ENCODE measurements around the gene BPIFB3.

The BPIFB3 gene, protein sequence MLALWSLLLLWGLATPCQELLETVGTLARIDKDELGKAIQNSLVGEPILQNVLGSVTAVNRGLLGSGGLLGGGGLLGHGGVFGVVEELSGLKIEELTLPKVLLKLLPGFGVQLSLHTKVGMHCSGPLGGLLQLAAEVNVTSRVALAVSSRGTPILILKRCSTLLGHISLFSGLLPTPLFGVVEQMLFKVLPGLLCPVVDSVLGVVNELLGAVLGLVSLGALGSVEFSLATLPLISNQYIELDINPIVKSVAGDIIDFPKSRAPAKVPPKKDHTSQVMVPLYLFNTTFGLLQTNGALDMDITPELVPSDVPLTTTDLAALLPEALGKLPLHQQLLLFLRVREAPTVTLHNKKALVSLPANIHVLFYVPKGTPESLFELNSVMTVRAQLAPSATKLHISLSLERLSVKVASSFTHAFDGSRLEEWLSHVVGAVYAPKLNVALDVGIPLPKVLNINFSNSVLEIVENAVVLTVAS

DNA sequence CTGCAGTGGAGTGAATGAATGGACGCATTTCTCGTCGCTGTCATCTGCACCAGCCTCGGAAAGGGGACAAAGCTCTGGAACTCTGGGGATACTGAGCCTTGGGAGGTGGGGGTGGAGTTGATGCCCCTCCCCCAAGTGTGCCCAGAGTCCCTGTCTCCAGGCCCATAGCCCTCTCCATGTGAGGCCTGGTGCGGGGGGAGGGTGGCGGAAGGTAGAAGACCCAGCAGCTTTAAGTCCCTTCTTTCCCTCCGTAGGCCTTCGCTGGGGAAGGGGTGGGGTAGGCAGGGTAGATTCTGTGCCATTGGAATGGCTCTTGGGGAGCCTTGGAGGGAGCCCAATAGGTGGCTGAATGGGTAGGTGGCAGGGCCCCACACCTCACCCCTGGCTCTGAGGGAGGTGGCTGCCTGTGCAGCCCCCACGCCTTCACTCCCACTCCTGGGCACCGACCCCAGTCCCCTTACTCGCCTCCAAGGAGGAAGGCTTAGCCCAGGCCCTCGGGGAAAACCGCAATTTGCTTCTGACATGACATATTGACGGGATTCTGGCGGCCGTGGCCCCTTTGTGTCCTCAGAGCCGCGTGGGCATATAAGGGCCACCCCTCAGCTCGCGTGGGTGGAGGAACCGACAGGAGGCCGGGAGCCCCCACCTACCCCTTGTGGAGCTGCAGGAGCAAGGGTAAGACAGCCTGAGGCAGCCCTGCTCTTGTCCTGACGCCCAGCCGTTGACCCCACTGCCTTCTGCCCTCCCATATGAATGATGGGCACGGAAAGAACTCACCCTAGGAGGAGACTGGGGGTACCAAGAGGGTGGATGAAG lies at the start of gene BPIFB3:
Gene BPIFB3, plus strand, starts transcription at position 613 of the 816 bp plus-strand sequence. CDS start 1,533 bp downstream, outside the sequence.
- DNase-seq = no peak

DNA sequence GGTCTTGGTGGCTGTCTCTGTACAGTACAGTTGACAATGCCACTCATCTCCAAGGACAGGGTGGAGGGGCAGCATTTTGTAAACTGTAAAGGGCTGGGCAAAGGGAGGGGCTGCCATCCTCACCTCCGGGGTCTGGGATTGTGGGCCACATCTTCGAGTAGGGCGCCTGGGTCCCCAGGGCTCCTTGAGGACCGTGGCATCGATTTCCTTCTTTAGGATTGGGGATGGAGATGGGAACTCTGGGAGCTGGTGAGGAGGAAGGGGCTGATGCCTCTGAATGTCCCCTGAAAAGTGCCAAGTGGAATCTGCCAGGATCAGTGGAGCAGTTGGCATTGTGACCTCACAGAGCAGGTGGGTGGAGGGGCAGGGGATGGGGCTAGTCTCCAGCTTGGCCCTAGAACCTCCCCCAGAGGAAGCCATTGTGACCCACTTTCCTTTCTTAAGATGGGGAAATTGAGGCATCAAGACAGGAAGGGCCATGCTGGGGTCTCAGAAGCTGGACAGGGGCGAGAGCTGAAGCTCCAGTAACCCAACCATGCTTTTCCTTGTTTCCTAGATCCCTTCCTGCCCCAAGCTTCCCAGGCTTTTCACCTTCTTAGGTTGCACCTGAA lies 49.5 kb upstream of the BPIFB3 start, which contains the start of gene SUN5:
Gene SUN5, minus strand, starts transcription at position 293 of the 611 bp plus-strand sequence. Its CDS starts 93 bp downstream, at position 200.
- no peak for DNase-seq

DNA sequence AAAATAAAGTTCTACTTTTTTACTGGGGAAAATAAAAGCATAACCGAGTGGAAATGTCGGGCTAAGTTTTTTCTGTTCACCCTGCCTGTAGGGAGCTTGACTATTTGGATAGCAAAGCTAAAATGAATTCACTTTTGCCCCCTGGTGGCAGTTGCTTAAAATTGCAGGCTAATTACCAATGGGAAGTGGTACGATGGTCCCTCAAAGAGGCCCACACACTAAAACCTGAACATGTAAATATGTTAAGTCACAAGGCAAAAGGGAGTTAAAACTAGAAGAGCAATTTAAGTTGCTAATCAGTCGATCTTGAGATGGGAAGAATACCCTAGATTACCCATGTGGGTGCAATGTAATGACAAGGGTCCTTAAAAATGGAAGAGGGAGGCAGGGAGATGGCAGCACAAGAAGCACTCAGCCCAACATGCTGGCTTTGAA lies 48.6 kb upstream of the BPIFB3 start:
- peak; percentile 7 for DNase-seq

DNA sequence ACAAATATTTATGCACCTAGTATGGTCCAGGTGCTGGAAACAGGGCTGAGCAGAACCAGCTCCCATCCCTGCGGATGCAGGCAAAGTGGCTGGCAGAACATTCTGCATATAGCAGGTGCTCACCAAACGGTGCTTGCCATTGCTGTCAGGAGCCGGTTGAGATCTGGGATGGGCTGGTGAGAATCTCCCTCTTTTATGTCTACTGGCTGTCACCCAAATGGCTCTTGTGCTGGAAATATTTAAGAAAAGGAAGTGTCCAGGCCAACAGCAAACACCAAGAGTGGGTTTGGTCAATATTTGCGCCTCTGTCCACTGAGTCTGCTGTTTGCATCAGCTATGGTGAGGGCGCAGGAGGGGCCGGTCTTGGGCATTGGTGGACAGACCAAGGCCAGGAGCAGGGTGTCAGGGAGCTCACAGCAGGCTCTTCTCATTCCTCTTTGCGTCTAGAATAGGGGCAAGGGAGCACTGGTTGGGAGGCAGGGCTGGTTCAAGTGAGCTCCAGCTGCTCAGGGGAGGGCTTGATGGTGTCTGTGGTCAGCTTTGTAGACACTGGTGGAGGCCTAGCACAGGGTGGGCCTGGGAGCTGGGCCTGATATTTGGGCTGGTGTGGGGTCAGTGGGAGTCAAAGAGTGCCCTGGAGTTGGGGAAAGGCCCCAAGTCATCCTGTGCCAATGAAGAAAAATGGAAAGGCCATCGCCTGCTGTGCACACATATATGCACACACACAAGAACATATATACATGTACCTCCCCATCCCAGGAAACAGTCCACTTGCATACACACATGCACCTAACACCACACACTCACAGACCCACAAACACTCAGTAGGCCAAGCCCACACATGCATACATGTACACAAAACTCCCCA lies 47.6 kb upstream of the BPIFB3 start:
- DNase-seq = no peak

DNA sequence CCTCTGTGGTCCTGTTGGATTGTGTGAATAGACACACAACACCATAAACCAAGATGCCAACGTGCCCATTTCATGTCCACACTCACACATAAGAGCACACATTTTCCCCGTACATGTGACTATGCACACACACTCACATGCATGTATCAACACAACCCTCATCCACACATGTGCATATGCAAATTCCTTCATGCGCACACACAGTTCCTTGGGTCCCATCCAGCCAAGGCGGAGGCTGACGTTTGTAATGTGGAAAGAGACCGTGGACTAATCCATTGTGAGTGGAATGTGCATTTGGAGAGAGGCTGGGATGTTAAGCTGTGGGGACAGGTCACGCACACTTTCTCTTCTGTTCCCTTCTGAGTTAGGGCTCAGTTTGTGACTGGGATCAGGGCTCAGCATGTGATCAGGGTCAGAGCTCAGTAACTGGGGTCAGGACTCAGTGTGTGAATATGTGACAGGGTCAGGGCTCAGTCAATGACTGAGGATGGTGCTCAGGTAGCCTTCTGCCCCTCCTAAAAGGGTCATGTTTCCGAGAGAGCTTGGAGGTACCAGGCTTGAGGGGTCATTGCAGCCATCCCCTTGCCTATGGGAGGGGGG lies 46.8 kb upstream of the BPIFB3 start:
- DNase-seq = no peak

DNA sequence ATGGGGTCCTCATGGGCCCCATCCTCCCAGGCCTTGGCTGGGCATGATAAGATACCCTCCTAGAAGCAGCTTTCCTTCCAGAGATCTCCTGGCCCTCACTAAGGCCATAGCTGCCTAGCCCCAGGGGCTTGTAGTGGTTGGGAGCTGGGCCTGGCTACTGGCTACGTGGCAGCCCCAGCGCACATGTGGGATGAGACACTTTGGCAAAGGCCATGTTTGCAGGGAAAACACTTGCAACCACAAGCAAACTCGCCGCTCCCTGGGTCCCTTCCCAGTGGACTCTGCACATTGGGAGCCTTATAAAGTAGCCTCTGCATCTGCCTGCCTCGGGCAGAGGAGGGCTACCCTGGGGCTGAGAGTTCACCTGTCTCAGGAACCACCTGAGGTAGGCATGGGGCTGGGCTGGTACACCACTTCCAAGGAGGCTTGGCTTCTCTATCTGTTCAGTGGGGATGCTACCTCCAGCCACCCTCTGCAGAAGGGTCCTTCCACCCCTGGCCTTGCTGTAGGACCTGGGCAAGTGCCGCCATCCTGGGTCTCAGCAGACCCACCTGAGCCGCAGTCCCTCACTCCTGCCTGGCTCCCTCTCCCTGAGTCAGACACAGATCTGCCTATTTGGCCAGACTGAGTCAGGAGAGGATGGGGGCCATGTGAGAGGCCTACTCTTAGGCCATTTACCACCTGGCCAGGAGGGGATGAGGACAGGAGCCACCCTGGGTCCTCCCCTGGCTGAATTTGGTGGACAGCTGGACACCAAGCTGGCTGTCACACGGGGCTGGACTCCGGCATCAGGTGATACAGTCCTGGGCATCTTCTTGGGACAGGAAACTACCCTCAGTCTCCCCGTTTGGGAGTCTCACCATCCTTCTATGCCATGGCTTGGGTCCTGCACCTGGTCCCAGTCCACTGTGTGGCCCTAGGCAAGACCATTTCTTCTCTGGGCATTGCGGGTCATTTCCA lies 46.0 kb upstream of the BPIFB3 start, which contains the start of gene BPIFB2:
Gene BPIFB2, plus strand, starts transcription at position 329 of the 960 bp plus-strand sequence. CDS start 871 bp downstream, outside the sequence.
- no peak for DNase-seq

DNA sequence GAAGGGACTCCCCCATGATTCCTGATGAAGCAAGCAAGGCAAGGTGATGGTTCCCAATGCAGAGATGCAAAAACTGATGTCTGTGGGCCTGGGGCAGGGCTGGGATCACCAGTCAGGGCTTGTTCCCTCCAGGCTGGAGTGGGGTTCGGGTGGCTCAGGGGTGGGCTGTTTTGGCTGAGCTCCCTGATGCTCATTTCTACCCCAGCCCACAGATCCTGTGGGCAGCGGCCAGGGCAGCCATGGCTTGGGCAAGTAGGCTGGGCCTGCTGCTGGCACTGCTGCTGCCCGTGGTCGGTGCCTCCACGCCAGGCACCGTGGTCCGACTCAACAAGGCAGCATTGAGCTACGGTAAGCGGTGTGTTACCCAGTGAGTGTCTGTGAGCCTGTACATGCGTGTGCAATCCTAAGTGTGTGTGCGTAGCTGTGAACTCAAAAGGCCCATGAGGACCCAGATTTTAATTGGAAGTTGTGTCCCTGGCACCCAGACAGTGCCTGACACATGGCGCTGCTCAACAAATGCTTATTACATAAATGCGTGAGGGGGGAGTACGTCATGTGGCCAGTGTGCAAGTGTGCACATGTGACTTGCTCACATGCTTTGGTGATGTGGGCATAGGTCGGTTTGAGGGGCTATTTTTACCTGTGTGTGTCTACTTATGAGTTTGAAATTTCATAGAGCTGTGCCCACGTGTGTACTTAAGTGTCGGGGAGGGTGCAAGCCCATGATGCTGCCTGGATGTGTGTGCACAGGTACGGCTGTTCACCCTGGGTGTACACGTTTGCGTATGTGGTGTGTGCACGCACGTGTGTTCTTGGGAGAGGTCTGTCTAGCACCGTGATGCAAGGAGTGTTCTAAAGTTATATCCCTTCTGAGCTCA lies 45.1 kb upstream of the BPIFB3 start:
- no peak for DNase-seq

DNA sequence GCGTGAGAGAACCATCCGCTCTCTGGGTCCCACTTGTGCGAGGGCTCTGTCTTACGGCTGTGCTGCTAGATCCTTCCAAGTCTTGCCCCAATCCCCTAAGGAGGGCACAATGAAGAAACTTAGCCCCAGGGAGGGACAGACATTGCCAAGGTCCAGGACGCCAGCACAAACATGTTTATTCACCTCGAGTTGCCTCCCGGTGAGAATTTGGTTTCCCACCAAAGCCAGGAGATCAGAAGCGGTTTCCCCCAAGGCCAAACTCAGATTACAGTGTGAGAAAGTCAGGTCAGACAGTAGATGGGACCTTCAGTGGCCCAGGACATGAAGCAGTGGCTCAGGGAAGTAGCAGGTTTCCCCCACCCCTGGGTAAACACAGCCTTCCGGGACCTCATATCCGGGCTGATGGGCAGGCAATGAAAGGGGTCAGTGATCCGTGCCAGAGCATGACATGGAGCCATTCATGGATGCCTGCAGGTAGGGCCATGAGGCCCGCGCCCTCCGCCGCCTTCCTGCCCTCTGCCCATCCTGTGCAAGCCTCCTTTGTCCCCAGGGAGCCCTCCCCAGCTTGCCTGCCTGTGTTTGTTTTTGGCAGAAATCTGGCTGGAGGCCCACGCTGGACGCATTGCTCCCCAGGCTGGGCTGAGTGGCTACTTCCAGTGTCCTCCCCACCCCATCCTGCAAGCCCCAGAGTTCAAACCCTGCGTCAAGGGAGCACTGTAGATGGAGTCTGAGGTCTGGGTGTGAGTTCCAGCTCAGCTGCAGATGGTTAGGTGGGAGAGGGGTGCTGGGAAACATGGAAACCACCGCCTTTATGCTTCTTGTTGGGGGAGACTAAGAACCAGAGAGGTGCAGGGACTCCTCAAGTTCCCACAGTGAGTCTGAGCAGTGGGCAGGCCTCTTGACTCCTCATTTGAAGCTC lies 44.2 kb upstream of the BPIFB3 start:
- DNase-seq = no peak

DNA sequence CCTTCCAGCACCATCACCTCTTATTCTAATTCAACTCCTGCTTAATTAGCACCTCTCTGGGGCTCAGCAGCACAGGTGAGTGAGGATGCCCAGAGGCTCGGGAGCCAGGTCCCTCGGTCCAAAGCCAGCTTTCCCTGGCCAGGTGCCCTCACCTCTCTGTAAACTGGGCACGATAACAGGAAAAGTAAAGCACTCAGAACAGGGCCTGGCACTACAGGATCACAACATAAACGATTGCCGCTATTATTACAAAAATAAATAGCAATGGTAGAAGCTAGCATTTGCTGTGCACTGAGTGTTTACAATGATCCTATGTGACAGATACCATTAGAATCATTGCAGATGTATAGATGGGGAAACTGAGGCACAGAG lies 43.6 kb upstream of the BPIFB3 start:
- no peak for DNase-seq

DNA sequence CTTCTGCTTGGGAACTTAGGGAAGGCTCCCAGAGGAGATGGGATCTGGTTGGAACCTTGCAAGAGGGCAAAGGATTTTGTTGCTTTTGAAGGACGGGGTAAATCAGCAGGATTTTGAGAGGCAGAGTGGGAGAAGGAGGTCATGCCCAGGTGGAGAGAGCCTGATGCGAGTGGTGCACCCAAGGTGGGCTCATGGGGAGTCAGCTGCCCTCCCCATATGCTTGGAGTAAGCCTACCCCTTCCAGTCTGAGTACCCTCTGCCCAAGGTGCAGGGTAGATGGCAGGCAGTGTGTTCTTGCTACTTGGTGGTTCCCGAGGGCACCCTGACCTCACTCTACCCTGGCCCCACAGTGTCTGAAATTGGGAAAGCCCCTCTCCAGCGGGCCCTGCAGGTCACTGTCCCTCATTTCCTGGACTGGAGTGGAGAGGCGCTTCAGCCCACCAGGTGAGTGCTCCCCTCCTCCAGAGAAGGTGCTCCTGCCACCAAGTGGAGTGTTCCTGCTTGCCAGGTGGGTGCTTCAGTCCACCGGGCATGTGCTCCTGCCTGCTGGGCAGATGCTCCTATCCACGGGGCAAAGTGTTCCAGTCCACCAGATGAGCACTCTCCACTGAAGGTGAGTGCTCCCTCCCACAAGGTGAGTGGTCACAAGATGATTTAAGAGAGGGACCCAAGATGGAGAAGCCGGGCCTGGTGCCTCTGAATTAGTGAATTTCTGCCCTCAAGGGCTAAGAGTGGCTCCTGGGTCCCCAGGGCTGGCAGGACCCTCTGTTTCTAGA lies 42.8 kb upstream of the BPIFB3 start:
- no peak for DNase-seq

DNA sequence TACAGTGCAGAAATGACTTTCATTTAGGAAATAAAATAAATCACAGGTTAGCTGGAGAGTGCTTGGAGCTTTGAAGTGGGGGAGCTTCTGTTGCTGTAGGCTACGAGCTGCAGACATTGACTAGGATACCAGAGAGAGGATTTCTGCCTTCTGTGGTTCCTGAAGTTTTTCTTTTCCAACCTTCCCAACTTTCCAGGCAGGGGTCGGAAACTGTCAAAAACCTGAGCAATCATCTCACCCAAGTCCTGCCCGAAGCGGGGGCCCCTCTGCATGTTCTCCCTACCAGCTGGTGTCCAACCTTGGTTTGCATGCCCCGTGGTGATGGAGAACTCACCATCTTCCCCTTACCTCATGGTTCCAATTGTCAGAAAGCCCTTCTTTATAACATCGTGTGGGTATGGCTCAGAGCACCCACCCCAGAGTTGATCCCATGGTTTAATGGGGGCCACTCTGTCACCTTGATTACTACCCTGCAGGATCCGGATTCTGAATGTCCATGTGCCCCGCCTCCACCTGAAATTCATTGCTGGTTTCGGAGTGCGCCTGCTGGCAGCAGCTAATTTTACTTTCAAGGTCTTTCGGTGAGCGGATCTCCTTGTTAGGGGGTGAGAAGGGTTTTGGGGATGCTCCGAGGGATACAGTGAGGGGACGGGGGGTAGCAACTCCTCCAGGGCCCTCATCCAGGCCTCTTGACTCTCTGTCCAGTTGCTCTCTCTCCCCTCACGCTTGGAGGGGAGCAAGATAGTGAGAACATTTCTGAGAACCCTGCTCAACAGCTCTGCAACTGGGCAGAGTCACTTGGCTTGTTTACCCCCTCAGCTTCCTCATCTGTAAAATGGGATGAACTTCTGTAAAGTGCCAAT lies 41.1 kb upstream of the BPIFB3 start:
- DNase-seq = no peak

DNA sequence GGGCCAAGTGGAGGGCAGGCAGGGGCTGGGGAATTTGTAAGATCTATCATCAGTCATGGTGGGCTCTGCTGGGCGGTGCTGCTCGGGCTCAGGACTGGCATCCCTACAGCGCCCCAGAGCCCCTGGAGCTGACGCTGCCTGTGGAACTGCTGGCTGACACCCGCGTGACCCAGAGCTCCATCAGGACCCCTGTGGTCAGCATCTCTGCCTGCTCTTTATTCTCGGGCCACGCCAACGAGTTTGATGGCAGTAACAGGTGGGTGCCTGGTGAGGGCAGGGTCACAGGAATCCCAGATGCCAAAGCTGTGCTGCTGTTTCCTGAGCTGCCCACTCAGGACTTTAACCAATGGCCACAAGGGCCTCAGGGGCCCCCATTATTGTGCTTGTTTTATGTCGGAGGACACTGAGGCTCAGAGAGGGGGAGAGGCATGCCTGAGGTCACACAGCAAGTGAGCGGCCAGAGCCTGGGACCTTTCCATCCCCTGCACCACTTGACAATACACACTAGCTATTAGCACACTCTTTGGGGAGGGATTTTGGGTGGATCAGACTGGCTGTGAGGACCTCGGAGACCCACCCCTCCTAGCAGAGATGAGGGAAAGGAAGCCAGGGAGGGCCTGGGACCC lies 39.9 kb upstream of the BPIFB3 start:
- DNase-seq = no peak

DNA sequence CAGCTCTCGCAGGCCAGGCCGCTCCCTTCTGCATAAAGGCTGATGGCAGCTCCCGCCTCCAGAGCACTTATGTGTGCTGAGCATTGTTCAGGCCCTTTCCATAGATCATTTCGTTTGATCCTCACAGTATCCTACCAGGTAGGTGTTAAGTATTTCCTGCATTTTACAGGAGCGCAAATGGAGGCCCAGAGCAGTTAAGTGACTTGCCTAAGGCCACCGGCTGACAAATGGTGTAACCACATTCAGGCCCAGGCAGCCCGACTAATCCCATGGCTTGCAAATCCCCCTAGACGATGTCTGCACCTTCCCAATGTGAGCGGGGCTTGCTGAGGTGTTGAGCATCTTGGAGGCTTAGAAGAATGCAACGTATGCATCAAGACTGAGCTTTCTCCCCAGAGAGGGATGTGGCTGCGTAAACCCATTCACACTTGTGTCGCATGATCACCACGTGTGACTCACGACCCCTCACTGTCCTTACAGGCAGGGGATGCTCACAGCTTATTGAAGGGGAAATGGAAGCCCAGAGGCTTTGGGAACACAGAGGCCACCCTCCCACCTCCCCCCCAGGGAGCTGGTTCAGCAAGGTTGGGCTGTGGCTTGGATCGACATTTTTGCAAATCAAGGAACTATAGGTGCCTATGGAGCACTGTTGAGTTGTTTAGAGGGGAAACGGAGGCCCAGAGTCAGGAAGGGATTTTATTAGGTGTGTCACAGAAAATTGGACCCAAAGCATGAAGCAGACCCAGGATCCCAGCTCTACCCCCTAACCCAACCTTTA lies 39.2 kb upstream of the BPIFB3 start:
- DNase-seq = no peak

DNA sequence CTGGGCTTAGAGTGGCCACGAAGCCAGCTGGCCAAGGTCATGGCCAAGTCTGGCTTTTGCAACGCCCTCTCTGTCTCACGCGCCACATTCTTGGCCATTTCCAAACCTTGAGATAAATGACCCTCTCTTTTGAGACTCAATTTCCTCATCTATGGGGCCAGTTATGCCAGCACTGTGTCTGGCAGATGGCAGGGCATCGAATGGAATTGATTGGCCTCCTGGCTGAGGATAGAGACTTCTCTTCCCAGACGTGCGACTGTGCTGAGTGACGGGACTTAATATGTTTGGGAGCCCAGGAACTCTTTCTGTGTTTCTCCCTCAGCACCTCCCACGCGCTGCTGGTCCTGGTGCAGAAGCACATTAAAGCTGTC lies 38.6 kb upstream of the BPIFB3 start:
- DNase-seq = no peak

All from NCI-H1694 treated with DMSO at 0.1 percent for 48 hours (cell line).